Measurements from ENCODE around the gene METTL23.
"Not testable (repeated sequence)": the region's sequence is repeated elsewhere in the genome, so short reads cannot be mapped to it uniquely, and the experiment has no call there.

METTL23 gene

DNA sequence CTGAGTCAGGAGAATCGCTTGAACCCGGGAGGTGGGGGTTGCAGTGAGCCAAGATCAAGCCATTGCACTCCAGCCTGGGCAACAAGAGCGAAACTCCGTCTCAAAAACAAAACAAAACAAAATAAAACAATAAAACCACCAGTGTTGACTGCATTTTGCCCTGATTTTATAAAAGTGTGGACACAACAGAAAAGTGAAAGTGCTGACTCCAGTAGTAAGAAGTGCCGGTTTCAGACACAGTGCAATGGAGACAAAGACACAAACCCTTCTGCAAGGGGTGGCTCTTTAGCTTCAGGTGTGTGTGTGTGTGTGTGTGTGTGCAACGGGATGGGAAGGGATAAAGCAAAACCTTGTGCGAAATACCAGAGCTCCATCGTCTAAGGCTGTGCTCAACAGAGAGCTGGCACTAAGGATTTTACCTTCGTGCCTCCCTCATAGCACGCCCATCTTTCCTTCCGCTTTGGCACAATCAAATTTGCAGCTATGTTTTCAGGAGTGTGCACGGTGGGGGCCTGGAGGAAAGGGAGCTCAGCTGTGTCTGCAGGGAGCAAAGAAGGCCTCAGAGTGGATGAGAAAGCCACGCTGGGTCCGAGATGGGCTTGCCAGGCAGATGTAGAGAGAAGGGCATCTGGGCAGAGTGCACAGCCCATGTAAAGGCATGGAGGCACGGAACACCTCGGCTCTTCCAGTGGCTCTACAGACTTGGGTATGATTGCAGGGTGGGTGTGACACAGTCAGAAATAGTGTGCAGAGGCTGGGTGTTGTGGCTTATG, 31.4 kb upstream of the METTL23 start:
- no peak for DNase-seq

DNA sequence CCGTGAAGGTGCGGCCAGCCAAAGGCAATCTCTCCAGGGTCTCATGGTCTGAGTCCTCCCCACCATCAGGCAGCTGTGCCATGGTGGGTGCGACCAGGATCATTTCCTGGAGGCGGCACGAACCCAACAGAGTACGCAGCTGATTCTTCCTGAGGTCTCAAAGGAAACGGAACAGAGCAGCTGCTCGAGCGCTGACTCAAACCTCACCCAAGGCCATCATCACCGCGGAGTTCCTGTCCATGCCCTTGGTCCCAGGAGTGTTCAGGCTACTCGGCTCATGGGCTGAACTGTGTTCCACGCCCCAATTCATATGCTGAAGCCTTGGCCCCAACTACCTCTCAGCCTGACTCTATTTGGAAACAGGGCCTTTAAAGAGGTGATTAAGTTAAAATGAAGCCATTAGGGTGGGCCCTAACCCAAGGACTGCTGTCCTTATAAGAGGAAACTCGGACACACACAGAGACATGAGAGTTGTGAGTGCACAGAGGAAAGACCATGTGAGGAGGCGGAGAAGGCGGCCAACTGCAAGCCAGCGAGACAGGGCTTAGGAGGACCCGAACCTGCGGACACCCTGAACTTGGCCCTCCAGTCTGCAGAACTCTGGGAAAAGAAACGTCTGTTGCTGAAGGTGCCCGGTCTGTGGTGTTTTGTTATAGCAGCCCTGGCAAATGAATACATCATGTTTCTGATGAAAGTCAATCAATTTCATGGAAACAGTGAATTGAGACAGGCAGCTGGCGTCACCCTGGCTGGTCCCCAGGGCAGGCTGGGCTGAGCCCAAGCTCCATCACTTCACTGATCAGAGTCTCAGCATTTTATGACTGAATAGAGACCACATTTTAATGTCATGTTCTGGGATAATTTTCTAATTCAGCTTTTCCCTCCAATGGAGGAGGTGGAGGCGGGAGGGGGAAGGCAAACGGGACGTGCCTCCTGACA, 29.6 kb upstream of the METTL23 start:
- DNase-seq = no peak

DNA sequence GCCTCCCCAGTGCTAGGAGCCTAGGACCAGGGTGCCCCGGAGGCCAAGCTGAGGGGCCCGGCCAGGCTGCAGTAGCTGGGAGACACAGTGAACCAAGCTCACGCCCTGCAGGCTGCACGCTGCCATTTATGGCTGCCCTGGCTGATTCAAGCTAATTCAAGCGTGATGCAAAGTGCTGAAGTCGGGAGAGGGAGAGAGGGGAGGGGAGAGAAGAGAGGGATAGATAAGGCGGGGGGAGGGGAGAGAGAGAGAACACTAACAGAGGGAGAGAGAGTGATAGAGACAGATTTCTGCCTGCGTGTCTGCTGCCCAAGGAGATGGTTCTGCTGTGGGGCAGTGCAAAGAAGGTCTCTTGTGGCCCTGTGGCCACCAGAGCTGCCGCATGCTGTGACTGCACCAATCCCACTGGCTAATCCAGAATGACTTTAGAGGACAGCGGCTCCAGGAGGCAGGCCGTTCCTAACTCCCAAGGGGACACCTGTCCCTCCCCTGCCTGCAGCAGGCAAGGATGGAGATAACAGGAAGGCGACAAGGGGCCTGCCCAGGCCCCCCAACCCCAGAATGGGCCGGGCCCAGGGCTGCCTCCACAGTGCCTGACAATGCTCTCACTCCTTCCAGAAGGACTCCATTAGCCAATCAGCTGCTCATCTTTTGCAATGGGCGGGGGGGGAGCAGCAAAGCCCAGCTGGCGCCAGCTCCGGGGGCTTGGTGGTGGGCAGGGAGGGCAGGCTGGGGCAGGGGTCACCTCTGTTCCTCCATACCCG, 28.8 kb upstream of the METTL23 start:
- no peak for DNase-seq

DNA sequence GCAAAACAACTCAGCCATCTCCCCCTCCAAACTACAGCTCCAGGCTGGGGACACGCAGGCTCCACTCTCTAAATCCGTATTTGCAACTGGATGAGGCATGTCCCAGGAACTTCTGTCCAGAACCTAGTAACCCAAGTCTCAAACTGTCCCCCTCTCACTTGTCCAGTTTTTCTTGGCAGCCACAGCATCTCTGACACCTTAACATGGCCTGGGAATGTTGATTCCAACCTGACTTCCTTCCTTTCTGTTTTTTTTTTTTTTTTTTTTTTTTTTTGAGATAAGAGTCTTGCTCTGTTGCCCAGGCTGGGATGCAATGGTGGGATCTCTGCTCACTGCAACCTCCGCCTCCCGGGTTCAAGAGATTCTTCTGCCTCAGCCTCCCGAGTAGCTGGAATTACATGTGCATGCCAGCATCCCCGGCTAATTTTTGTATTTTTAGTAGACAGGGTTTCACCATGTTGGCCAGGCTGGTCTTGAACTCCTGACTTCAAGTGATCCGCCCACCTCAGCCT, 28.1 kb upstream of the METTL23 start:
- DNase-seq = not testable (repeated sequence)

DNA sequence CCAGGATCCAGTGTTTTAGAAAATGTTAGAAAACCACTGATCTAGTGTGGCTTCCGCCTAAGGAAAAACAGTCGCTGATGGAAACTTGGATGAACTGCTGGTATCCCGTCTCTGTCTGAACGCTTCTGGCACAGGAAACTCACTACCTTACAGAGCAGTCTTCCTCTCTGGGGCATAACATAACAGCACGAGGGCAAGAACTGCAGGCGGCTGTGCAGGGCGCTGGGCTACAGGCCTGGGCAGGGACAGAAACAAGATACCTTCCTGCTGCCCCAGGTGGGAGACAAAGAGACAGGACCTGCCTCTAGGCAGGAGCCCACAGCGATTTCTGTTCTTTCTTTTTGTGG, 26.4 kb upstream of the METTL23 start:
- no peak for DNase-seq

DNA sequence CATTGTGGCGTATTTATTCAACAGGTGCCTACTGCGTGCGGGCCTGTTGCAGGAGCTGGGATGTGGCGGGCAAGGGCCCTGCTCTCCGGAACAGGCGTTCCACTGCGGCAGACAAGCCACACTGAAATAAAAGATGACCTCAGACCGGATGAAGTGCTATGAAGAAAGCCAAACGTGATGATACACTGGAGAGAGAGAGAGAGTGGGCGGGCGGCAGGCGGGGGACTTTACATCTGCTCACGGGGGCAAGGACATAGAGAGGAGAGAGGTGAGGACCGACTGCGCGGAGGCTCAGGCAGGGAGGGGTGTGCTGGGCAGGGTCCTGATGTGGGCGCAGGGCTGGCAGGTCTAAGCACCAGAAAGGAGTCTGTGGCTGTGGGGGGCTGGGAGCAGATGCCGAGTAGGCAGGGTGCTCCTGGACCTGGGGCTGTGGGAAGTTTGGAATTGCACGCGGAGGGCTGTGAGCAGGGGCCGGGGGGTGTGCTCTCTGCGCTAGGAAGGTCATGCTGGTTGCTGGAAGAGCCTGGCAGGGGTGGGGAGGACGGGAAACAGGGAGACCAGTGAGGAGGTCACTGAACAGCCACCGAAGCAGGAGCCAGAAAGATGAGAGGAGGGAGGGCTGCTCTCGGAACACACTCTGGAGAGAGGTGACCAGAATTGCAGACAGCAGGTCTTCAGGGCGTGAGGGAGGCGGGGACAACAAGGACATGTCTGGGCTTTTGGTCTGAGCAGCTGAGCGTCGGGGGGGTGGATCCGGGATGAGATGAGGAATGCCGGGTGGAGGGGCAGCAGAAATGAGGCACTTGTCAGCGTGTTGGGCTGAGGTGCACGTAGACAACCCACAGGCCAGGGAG, 25.8 kb upstream of the METTL23 start:
- DNase-seq = no peak

DNA sequence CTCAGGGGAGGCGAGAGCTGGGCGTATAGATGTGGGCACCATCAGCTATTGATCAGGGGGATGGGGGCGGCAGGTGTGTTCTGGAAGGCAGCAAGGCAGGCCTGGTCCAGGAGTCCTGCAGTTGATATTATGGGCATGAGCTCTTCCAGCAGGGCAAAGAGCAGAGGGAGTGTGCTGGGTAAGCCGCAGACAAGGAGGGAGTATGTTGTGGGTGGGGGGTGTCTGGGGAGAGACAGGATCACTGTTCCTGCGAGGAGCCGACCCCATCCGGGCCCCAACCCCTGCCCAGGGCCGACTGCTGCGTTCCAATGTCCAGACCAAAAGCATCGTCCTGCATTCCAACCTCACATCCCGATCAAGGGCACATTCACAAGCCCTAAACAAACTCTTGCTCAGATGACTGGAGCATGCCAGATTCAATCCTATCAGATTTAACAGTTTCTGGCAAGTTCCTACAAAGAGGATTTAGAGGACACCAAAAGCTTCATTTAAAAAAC, 25.1 kb upstream of the METTL23 start:
- DNase-seq = no peak

DNA sequence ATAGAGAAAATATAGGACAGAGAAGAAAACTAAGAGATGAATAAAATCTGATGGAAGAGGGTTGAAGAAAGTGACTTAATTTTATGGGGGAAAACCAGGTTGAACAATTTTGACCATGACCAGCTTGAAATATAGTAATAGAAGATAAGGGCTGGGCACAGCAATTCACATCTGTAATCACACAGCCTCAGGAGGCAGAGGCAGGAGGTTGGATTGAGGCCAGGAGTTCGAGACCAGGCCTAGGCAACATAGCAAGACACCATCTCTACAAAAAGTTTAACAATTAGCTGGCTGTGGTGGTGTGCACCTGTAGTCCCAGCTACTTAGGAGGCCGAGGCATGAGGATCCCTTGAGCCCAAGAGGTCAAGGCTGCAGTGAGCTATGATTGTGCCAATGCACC, 24.6 kb upstream of the METTL23 start:
- DNase-seq = no peak

DNA sequence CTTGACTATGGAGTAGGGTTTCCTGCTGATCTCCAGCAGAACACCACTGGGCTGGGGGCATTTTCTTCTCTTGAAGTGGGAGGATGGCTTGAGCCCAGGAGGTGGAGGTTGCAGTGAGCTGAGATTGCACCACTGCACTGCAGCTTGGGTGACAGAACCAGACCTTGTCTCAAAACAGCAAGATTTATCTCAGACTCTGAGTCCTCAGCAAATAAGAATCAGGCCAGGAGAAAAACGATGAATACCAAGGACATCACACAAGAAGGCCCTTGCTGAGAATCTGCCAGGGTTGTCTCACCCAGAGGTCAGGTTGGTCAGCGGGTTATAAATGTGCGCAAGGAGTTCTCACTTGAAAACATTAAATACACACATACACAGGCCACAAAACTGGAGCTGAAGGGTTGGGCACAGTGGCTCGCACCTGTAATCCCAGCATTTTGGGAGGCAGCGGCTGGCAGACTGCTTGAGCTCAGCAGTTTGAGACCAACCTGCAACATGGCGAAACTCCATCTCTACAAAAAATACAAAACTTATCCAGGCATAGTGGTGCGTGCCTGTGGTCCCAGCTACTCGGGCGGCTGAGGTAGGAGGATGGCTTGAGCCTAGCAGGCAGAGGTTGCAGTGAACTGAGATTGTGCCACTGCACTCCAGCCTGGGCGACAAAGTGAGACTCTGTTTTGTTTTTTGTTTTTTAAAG, 23.6 kb upstream of the METTL23 start:
- no peak for DNase-seq

DNA sequence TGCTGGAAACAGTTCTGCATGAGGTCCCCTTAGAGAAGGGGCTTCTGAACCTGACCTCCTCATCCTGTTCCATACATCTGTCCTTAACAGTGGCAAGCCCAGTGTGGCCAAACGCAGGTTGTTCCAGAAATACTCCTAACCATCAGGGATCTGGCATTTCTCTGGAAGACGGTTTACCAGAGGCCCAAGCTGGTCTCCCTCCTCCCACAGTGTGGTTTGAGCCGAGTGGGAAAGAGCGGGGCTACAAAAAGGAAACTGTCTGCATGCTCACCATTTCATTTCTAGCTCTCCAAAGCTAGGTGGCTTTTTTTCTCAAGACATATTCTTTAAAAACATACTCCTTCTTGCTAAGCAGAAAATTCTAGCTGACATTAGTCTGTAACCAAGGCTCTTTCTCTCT, 21.8 kb upstream of the METTL23 start:
- DNase-seq = no peak

DNA sequence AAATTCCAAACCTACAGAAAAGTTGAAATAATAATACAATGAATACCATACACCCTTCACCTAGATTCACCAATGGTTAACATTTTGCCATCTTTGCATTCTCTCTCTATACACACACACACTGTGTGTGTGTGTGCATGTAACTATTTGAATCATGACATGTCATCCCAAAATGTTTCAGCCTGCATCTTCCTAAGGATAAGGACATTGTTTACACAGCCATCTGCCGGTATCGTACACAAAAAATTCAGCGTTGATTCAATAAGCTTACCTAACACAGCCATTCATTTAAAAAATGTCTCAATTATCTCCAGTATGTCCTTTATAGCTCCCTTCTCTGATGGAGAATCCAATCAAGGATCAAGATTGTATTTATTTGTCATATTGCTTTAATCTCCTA, 19.8 kb upstream of the METTL23 start:
- no peak for DNase-seq

DNA sequence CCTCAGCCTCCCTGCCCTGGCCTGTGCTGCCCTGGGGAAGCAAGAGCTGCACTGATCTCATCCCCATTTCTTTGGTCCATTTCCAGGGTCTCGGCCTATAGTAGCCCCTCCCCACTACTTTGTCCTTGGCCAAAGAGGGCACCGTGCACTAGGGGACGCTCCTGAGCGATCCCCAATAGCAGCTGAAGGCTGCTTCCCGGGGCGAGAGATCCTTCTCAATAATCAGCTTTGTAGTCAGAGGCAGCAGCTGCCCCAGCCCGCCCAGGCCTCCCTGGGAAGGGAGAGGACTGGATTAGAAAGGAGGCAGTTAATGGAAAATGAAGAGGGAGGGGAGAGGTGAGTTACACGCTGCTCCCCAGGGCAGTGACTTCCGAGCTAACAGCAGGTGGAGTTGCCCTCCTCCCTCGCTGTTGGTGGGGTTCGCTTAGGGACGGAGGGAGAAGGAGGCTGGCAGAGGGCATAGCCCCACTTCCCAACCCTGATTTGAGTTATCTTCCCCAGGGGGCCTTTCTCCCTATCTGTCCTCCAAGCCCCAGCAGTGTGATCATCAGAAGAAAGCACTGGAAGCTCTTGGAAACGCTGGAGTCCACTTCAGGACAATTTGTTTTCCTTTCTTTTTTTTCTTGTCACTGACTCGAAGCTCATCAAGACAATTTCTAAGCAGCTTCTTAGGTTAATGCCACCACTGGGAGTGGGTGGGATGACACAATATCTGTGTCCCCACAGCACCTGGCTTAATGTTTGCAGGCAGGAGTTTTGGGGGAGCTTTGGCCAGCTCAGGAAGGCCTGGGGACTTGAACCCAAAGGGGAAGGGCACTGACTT, 18.4 kb upstream of the METTL23 start:
- no peak for DNase-seq

DNA sequence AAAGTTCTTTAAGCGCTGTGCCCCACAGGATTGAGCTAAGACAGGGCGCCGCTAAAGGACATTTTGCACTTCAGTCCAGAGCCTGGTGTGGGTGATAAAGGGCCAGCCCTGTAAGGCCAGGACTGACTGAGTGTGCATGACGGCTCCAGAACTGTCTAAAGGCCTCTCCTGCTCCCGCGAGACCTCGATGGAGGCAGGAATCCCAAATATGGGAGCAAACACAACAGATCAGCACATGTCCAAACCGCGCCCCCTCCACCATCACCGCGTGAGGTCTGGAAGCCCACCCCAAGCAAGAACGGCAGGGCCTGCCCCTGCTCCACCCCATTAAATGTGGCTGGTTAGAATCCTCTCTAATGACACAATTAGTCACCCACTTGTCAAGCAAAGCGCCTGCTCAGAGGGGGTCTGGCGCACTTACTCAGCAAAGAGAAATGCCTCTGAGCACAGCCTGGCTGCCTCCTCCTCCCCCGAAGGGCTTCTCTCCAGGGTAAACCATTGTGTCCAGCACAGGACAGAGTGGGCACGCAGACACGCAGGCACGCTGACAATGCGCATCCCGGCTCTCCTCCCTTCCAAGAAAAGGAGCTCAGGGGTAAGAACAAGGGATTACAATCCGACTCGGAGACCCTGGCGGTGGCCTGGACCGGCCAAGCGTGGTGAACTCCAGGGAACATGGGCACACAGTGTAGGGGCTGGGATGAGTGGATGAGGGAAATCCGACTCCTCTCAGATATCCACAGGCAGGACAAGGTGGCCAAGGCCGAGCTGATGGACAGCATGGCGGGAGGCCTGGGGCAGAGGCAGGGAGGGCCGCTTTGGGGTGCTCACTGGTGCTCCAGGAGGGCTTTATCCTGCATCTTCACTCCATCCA, 17.3 kb upstream of the METTL23 start:
- peak; percentile 51 for DNase-seq

DNA sequence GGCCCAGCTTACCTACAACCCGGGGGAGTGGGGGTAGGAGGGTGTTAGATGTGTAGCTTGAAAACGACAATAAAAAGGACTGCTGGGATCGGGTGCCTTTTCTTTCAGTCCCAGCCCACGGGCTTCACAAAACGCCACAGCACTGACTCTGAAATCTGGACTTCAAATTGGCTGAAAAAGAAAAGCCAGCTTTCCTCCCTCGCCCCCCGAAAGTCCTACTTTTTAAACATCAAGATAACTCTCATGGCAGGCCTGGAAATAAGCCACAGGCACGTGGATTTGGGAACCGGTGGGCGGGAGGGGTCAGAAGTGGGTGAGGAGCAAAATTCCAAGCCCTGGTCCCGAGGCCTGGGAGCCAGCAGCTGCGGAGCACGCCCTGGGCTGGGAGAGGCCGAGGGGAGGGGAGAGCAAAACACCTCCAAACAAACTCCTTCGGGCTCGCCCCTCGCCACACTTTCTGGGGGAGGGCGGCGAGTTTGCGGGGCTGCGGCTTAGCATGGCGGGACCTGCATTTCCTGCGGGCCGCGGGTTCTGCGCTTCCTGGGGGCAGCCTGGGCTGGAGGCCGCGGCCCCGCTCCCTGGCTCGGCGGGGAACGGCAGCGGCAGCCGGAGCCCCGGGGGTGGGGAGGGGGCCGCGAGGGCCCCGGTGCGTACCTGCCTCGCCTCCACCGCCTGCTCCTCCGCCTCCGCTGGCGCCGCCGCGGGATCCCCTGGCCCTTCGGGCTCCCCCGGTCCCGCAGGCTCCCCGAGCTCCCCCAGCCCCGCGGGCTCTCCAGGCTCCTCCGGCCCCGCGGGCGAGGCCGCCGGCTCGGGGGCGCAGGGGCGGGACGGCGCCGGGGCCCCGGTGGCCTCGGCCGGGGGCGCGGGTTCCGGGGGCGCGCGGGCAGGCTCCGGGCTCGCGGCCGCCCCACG, 16.4 kb upstream of the METTL23 start:
- DNase-seq = not testable (repeated sequence)

DNA sequence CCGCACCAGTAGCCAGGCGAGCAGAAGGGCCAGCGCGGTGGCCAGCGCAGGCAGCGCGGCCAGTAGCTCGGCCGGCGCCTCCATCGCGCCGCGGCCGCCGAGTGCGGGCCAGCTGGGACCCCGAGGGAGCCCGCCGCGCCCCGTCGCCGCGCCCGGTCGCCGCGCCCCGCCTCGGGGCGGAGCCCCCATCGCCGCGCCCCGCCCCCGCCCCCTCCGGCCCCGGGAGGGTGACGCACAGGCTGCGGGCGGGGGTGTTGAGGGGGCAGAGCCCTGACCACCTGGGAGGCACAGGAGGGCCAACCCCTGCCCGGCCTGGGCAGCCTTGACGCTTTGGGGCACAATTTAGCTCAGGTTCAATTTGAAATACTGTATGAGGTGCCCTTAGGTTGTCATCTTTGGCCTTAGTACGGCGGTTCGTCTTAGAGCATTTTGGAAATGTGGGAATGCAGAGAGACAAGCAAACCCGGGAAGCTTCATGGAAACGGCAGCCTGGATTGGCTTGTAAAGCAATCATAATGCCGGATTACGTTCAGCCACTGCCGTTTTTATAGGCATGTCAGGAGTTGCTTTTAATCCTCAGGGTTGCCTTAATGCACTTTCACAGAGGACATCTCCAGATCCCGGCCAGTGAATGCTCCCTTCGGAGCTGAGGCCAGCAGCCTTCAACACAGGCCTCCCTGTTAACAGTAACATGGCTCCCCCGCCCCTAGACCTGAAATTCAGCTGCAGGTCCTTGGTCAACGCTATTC, 15.6 kb upstream of the METTL23 start, which contains the start of gene MXRA7:
Gene MXRA7, minus strand, starts transcription at position 103 of the 749 bp plus-strand sequence. Its CDS starts 19 bp downstream, at position 84.
- peak; percentile 68 for DNase-seq

DNA sequence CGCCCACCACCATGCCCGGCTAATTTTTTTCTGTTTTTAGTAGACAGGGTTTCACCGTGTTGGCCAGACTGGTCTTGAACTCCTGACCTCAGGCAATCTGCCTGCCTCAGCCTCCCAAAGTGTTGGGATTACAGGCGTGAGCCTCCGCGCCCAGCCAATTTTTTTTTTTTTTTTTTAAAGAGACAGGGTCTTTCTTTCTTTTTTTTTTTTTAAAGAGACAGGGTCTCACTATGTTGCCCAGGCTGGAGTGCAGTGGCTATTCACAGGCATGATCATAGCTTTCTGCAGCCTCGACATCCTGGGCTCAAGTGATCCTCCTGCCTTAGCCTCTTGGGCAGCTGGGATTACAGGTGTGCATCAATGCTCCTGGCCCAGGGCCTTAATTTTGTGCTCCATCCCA, 14.3 kb upstream of the METTL23 start:
- DNase-seq = not testable (repeated sequence)

DNA sequence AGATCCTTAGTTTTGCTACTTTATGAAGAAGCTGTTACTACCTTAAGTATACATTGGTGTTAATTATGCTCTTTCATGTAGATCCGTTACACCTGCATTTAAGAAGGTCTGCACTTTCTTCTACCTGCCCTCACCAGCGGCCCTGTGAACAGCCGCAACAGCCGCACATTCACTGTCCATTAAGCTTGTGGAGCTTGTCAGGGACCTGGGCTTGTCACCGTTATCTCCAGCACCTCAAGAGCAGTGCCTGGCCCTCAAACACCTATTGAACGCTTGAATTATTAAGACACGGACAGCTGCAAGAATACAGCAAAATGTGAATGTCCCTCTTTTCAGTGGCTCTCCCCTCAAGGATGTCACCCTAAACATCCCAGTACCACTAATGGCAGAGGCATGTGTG, 12.9 kb upstream of the METTL23 start:
- no peak for DNase-seq

Data from 8988T (cell line).